SH-SY5Y (cell line): Measurements from ENCODE around the gene PTGR3.

Source experiments
- GATA2 ChIP-seq: IDR thresholded peaks from 2 replicates; pipeline ENCODE4 v1.6.1; 2011; ENCODE audit warnings: mild to moderate bottlenecking, low read depth, low read length
- GATA3 ChIP-seq: IDR thresholded peaks from 2 replicates; pipeline ENCODE4 v1.6.1; 2011; ENCODE audit warnings: low read depth, mild to moderate bottlenecking, low read length, moderate library complexity

GRCh38 chr18:75214332-75214690 is 5.4 kb upstream of the PTGR3 start:
- no peak for TF ChIP-seq GATA3
- TF ChIP-seq GATA2, result no peak
